IPS-18c (cell line): ENCODE results near the gene AIF1.

Experiments
- H3K4me3 ChIP-seq: 2 replicates; pipeline ENCODE4 v1.7.0; 2013; ENCODE audit warnings: low read depth, mild to moderate bottlenecking, low read length, moderate library complexity; ENCODE audit not compliant: insufficient read depth
- H3K9me3 ChIP-seq: one replicate; pipeline ENCODE4 v1.6.1; 2013; ENCODE audit warnings: mild to moderate bottlenecking, low read length, moderate library complexity; ENCODE audit not compliant: control insufficient read depth, insufficient read depth

Gene AIF1

DNA sequence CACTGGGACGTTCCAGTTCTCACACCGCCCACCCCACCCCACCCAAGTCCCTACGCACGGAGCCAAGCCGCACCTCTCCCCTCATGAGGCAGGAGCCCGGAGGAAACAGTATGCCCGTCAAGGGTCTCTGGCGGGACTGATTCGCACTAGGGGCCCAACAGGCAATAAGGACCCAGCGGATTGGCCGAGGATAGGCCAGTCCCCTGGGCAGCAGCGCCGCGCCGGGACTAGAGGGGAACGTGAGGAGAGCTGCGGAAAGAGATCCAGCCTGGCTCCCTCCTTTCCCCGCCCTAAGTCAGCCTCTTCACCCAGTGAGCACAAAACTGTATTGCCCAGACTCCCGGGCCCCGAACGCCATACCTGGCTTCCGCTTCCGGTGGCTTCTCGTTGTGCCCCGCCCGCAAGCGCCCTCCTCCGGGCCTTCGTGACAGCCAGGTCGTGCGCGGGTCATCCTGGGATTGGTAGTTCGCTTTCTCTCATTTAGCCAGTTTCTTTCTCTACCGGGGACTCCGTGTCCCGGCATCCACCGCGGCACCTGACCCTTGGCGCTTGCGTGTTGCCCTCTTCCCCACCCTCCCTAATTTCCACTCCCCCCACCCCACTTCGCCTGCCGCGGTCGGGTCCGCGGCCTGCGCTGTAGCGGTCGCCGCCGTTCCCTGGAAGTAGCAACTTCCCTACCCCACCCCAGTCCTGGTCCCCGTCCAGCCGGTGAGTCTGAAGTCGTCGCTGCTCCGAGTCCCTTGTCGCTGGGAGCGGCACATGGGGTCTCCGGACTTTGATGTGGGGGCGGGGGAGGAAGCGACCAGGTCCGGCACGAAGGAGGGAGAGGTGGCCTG lies 50.7 kb downstream of the AIF1 start, which contains the start of gene CSNK2B:
TSS of gene CSNK2B (plus strand) at position 580 of the 836 bp plus-strand sequence. CDS start 752 bp downstream, outside the sequence.
- Histone ChIP-seq H3K4me3 (peak within 1 kb of the TSS; percentile 95), H3K9me3 (no peaks in the 10 kb centered on the region)

DNA sequence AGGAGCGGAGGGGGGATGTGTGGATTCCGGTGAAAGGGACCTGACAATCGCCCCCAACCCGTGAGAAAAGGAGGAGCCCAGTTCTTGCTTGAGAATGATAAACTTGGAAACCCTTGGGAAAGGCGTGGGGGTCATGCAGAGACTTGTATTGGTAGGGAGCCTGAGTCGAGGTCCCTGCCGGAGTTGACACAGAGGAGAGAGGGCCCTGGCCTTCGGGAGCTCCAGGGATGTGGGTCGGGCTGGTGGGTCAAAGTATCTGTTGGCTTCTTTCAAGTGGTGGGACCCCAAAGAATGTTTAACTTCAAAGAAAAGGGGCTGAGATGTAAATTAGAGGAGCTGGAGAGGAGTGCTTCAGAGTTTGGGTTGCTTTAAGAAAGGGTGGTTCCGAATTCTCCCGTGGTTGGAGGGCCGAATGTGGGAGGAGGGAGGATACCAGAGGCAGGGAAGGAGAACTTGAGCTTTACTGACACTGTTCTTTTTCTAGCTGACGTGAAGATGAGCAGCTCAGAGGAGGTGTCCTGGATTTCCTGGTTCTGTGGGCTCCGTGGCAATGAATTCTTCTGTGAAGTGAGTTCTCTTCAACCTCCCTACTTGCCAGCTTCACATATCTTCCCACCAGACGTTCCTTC lies 51.4 kb downstream of the AIF1 start:
- Histone ChIP-seq H3K9me3 (no peaks in the 10 kb centered on the region), H3K4me3 (peak overlapping the region; percentile 89)
